Measurements from ENCODE around the gene SLC66A1. TPM values are rescaled to one million over a fixed set of nuclear protein-coding genes. Genes with fewer than 3 reads are reported as not detected.

The SLC66A1 gene
- polyA plus RNA-seq, 2 of the 4 experiments (the other 2 are of a cell fraction): 5.6 to 12.6 TPM

GRCh38 chr1:19327736-19328135 is 15.6 kb downstream of the SLC66A1 start:
- WGBS (ENCODE audit: missing lambda C conversion rate): 89% methylated on average over 8 of the region's 9 CpGs
- Histone ChIP-seq H3K9me3 (no peaks in the 10 kb centered on the region), H3K27ac (no peak overlapping the region), H3K4me2 (no peak overlapping the region), H3K4me1 (no peaks in the 10 kb centered on the region), H3K4me3 (no peak overlapping the region)
- CTCF ChIA-PET: no interaction called here
- TF ChIP-seq HDAC2 (IDR thresholded peaks at IDR 0.05): no peak
- TF ChIP-seq, protein P1, sequence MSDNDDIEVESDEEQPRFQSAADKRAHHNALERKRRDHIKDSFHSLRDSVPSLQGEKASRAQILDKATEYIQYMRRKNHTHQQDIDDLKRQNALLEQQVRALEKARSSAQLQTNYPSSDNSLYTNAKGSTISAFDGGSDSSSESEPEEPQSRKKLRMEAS (IDR thresholded peaks at IDR 0.05): no peak
- TF ChIP-seq, protein P2, sequence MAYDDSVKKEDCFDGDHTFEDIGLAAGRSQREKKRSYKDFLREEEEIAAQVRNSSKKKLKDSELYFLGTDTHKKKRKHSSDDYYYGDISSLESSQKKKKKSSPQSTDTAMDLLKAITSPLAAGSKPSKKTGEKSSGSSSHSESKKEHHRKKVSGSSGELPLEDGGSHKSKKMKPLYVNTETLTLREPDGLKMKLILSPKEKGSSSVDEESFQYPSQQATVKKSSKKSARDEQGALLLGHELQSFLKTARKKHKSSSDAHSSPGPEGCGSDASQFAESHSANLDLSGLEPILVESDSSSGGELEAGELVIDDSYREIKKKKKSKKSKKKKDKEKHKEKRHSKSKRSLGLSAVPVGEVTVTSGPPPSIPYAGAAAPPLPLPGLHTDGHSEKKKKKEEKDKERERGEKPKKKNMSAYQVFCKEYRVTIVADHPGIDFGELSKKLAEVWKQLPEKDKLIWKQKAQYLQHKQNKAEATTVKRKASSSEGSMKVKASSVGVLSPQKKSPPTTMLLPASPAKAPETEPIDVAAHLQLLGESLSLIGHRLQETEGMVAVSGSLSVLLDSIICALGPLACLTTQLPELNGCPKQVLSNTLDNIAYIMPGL (CRISPR knock-in tag; IDR thresholded peaks at IDR 0.05; ENCODE audit: borderline replicate concordance): no peak
- ATAC-seq (no peak), DNase-seq (ENCODE audit: low read depth in 1 of 2, low spot score in 1 of 2) (no peak), FAIRE-seq (no peak)
- POLR2A ChIA-PET: no interaction called here

- TF ChIP-seq, protein P3, sequence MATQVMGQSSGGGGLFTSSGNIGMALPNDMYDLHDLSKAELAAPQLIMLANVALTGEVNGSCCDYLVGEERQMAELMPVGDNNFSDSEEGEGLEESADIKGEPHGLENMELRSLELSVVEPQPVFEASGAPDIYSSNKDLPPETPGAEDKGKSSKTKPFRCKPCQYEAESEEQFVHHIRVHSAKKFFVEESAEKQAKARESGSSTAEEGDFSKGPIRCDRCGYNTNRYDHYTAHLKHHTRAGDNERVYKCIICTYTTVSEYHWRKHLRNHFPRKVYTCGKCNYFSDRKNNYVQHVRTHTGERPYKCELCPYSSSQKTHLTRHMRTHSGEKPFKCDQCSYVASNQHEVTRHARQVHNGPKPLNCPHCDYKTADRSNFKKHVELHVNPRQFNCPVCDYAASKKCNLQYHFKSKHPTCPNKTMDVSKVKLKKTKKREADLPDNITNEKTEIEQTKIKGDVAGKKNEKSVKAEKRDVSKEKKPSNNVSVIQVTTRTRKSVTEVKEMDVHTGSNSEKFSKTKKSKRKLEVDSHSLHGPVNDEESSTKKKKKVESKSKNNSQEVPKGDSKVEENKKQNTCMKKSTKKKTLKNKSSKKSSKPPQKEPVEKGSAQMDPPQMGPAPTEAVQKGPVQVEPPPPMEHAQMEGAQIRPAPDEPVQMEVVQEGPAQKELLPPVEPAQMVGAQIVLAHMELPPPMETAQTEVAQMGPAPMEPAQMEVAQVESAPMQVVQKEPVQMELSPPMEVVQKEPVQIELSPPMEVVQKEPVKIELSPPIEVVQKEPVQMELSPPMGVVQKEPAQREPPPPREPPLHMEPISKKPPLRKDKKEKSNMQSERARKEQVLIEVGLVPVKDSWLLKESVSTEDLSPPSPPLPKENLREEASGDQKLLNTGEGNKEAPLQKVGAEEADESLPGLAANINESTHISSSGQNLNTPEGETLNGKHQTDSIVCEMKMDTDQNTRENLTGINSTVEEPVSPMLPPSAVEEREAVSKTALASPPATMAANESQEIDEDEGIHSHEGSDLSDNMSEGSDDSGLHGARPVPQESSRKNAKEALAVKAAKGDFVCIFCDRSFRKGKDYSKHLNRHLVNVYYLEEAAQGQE (IDR thresholded peaks at IDR 0.05): no peak
- TF ChIP-seq ZSCAN20 (CRISPR knock-in tag; IDR thresholded peaks at IDR 0.05) (no peak), CHD4 (IDR thresholded peaks at IDR 0.05; ENCODE audit: borderline replicate concordance) (no peak), JUN (IDR thresholded peaks at IDR 0.05) (no peak), CBX2 (IDR thresholded peaks at IDR 0.05; ENCODE audit: borderline replicate concordance, low read depth) (no peak), SMC3 (IDR thresholded peaks at IDR 0.05) (no peak), CBX8 (IDR thresholded peaks at IDR 0.05) (no peak)
- no peak overlapping the region for H3K4me2 ChIP-seq
- DNase-seq (ENCODE audit: low read depth in 1 of 2, low spot score in 1 of 2) (no peak), FAIRE-seq (no peak), ATAC-seq (no peak)
- no peaks in the 10 kb centered on the region for H3K9me3 ChIP-seq
- H3K4me3 ChIP-seq: no peak overlapping the region
- ChIA-PET CTCF (no interaction called here), POLR2A (no interaction called here)
- H3K27ac ChIP-seq: no peak overlapping the region
- H3K4me1 ChIP-seq: no peaks in the 10 kb centered on the region
- 100% methylated on average over 7 of the region's 18 CpGs for WGBS (ENCODE audit: missing lambda C conversion rate)
These were observed 16.4 kb downstream of the SLC66A1 start for GRCh38 chr1:19328486-19328885.

DNA sequence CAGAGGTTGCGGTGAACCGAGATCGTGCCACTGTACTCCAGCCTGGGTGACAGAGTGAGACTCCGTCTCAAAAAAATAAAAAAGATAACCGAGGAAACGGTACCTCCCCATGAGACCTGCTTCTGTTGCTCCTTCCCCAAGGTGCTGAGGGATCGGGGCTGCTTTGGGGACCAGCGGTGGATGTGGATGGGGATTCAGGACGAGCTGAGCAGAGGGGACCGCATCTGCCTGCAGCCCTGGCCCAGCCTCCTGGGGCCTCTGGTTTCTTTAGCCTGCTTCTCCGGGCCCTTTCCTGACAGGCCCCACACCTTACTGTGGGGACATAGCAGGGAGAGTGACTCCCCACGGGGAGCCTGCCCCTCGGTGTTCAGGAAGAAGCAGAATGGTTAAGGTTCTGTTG is 17.1 kb downstream of the SLC66A1 start:
- no peak overlapping the region for H3K27ac ChIP-seq
- no peak overlapping the region for H3K4me3 ChIP-seq
- no peak for ATAC-seq
- TF ChIP-seq KDM1A (IDR thresholded peaks at IDR 0.05; ENCODE audit: low read depth) (no peak), RAD21 (conservative IDR thresholded peaks at IDR 0.05 in 1 of 2, IDR thresholded peaks at IDR 0.05 in 1 of 2) (no peak), EP300 (IDR thresholded peaks at IDR 0.05) (no peak)
- TF ChIP-seq, protein P4, sequence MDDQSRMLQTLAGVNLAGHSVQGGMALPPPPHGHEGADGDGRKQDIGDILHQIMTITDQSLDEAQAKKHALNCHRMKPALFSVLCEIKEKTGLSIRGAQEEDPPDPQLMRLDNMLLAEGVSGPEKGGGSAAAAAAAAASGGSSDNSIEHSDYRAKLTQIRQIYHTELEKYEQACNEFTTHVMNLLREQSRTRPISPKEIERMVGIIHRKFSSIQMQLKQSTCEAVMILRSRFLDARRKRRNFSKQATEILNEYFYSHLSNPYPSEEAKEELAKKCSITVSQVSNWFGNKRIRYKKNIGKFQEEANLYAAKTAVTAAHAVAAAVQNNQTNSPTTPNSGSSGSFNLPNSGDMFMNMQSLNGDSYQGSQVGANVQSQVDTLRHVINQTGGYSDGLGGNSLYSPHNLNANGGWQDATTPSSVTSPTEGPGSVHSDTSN (IDR thresholded peaks at IDR 0.05): no peak
- no peak for DNase-seq (ENCODE audit: low read depth in 1 of 2, low spot score in 1 of 2)
- 96% methylated on average over 13 of the region's 13 CpGs for WGBS (ENCODE audit: missing lambda C conversion rate)
- no peak for FAIRE-seq
- H3K4me2 ChIP-seq: no peak overlapping the region
- CTCF ChIA-PET: interaction anchor here (1.2 to 1.5 kb wide), 3 partner anchors 11 to 25 kb away, joined by 3 to 6 read pairs (median 3); no protein-coding TSS in a partner anchor
- no peaks in the 10 kb centered on the region for H3K9me3 ChIP-seq
- POLR2A ChIA-PET: no interaction called here
- no peaks in the 10 kb centered on the region for H3K4me1 ChIP-seq

Data from A549 (cell line).